HG03565 (cell line): ENCODE data around the gene PAPOLA.

Experiments used
- ATAC-seq: cut with Tn5 transposase; IDR thresholded peaks from one replicate; pipeline ENCODE4 v1.9.1; 2021; ENCODE audit warnings: mild to moderate bottlenecking, moderate library complexity; ENCODE audit not compliant: unreplicated experiment

Gene PAPOLA

DNA sequence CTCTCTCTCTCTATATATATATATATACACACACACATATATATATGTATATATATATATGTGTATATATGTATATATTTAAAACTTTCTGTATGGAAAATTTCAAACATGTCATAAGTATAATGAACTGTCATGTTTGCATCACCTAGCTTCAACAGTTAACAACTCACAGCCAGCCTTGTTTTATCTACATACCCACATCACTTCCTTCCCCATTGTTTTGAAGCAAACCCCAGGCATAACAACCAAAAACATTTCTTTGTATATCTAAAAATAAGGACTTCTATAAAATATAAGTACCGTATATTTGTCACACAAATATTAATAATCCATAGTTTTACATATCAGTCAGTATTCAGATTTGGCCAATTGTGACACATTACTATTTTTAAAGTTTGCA, 57.4 kb downstream of the PAPOLA start:
- no peak for ATAC-seq

DNA sequence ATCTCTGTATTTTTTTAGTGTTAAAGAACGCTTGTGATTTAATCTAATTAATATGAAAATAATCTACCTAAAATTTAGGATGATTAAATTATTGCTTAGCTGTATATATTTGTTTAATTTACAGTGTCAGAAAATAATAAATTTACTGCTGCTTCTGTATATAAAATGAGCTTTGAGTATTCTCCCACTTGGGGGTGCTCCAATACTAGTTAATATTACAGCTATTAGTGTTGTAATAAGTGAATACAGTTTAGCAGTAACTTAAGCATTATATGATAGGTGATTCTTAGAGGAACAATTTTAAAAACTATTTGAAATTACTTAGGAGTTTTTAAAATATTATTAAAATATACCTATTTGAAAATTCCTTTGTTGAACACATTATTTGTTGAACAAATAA, 62.2 kb downstream of the PAPOLA start:
- no peak for ATAC-seq

GRCh38 chr14:96565811-96566210, 63.6 kb downstream of the PAPOLA start:
- ATAC-seq, result no peak

- ATAC-seq, result peak; percentile 46
Measured at GRCh38 chr14:96567289-96567899, 65.2 kb downstream of the PAPOLA start.

- ATAC-seq, result no peak
Measured at GRCh38 chr14:96568621-96569020, 66.4 kb downstream of the PAPOLA start.

DNA sequence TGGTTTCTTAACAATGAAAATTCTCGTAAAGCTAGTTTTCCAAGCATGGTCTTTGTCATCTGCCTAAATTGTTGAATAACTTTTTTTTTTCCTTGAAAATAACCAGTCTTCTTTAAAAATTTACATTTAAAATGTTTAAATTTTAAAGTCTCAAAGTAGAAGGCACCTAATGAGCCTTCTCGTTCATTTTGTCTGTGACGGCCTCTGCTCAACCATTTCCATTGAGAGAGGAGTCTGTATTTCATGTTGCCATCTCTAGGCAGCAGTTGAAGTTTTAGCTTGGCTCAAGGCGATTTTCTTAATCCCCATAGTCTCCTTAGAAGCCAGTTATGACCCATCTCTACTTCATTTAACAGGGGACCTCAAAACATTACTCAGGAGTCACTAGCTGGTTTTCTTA, 69.1 kb downstream of the PAPOLA start:
- no peak for ATAC-seq

DNA sequence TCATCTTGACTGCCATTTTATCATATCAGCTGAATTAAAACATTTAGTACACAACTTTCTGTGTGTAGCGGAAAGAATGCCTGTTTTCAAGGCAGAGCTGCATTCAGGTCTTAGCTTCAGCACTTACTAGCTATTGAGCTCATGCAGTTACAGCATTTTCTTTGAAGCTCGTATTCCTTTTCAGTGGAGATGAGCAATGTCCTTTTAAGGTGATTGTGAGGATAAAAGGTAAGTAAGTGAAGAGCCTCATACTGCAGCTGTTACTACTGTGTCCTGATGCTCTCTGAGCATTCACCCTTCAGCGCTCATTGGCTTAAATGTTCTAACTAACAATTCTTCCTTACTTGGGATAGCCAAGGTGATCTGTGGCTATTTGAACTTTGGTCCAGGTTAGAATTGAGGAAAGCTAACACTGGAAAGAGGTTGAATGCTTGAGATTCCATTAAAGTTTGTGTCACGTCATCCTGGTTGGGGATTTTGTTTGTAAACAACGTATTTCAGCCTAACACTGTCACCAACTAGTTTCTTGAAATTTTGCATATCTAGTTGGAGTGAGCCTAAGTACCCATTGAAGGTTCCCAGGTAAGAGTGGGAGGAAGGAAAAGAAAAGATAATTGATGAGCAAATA, 71.4 kb downstream of the PAPOLA start:
- no peak for ATAC-seq

- no peak for ATAC-seq
Measured at GRCh38 chr14:96574171-96574632, 72.0 kb downstream of the PAPOLA start.

DNA sequence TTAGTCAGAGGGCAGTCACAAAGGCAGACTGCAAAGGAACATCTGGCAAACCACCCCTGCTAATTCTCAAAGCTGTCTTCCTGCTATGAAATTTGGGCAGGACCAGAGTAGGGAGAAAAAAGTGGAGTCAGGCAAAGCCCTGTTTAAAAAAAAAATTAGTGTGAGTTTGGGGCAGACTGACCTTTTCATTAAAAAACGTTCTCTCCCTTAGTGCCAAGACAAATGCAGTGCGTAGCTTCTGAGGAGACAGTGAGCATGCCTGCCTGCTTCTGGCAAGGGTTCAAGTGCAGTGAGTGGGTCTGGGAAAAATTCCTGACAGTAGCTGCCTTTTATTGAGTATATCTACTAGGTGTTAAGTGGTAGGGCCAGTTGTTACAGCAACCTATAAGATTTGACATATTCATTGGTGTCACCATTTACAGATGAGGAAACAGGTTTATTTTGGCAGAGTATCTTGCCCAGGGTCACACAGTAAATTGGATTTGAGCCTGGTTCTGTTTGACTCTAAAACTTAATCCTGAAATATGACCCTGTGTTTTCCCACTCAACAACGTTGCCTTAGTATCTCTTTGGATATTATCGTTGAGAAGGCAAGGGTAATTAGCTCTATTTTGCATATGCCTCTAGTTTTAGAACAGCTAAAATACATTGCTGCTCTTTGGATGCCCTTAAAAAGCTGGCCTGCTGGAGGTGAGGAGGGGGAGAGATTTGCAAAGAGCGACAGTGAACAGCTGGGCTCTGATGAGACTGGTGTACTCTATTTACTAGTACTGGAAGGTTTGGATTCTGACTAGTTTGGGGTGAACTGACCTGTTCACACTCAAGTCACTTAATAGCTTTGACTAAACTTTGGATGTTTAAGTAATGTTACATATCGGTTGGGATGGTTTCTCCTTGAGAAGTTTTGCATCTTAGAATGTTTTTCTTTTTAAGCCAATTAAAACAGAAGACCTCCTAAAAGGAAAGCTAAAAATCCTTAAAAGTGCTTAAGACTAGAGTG, 72.8 kb downstream of the PAPOLA start:
- no peak for ATAC-seq

DNA sequence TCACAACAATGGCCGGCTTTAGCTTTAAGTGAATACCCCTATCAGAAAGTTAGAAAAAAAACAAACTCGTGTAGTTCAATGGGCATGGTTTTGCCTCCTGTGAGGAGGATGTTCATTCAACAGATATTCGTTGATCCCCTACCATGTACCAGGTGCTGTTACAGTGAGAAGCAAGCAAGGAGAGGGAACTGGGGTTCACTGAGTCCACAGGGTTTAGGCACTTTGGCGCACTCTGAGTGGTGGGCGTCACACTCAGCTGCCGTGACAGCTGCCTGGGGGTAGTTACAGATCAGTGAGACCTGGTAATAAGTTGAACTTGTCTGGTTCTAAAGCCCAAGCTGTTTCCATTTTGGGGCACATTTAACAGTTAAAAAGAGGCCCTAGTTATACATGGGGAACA, 74.2 kb downstream of the PAPOLA start:
- ATAC-seq, result no peak

DNA sequence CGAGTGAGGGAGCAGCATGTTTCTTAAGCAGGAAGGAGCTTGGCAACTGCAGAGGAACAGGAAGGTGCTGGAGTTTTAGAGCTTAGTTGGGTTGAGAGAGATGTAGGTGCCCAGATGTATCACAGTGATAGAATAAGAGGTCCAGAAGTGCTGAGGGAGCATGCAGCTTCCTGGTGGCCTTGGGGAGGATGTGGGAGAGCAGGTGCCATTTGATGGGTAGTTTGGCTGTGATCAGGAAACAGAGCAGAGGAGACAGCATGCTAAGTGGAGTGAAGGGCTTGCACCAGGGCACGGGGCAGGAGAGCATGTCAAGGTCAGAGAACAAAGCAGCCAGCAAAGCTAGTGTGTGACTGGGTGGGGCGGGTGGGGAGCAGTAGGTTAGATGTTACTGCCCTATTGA, 74.8 kb downstream of the PAPOLA start:
- ATAC-seq, result no peak

DNA sequence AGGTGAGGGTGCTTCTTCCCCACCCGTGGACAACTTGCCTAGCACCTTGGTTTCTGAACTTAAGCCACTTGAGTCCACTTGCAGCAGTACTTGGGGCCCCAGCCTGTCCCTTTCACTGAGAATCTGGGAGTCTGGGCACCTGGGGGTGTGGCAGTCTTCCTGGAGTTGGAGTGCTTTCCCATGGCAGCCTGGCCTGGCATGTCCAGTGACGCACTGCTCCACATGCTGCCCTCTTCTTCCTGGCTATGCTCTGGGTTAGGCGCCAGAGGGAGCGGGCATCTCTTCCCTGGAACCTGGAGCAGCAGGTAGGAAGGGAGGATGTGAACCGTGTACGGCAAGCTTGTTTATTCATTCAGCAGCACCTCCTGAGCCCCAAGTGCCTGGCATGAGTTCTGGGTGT, 76.4 kb downstream of the PAPOLA start:
- no peak for ATAC-seq

DNA sequence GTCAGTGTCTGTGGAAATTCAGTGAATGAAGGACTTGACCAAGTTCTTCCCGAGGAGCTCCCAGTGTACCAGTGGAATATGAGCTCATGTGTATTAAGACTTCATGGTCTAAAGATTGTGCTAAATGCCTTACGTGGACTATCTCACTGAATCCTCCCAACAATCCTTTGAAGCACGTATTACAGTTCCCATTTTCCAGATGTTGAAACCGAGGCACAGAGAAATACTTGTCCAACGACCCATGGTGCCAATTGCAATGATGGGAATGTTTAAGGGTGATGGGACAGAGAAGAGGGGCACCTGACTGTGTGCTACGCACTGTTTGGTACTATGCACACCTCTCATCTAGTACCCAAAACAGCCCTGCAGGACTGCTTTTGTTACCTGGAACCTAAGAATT, 77.2 kb downstream of the PAPOLA start:
- no peak for ATAC-seq

DNA sequence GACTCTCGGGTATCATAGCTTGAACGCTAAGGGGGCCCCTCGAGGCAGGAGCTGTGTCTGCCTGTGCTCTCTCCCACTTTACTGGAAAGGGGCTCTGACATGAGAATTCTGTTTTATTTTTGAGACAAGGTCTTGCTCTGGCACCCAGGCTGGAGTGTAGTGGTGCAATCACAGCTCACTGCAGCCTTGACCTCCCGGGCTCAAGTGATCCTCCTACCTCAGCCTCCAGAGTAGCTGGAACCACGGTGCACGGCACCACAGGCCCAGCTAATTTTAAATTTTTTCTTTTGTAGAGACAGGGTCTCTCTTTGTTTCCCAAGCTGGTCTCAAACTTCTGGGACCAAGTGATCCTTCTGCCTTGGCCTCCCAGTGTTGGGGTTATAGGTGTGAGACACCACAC, 77.7 kb downstream of the PAPOLA start:
- ATAC-seq, result no peak

DNA sequence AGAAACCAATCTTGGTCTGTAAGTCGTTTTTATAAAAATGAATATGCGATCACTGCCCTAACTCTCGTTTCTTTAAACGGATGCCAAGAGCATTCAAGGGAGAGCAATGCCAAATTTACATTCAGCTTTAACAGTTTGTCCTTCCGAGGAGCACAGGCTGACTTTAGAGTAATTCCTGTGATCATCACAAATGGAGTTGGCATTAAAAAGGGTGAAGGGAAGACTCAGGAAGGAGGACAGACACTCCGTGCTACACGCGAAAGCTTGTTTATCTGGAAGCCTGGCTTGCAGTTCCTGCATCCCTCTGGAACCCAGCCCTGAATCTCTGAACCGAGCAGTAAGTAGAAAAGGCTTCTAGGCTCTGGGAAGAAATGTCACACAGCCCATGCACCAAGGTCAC, 78.4 kb downstream of the PAPOLA start:
- no peak for ATAC-seq

DNA sequence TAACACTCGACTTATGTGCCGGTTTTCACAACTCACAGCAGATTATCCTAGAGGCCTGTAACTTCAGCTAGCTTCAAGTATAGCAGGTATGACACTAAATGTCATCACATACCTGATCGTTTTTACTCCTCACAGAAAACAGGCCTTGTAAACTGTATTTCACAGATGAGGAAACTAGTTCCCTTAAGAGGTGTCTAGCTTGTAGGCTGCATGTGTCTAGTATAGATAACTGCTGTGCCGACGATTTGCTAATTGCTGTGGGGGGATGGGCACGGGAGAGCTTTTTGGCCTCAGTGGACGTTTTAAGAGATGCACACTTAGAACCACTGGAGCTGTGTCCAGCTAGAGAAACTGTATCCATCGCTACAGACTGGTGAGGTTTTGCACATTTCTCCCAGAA, 78.8 kb downstream of the PAPOLA start:
- no peak for ATAC-seq

DNA sequence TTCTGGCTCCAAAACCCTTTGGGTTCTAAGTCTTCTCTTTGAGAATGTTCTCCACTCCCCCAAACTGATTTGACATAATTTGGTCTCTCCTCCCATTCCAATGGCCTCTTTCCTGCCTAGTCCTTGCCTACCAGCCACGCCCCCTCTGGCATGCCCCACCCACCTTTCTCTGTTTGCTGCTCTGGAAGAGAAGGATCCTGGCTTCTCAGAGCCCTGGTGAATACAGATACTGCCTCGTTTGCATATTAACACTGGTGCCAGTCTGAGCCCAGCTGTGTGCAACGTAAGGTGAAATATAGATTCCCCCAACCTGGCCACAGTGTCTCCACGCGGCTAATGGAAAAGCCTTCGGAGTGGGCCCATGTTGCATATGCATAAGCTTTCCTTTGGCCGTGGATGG, 79.7 kb downstream of the PAPOLA start:
- ATAC-seq, result no peak

- ATAC-seq, result no peak
Measured at GRCh38 chr14:96582411-96582961, 80.3 kb downstream of the PAPOLA start.

GRCh38 chr14:96582995-96583394, 80.8 kb downstream of the PAPOLA start:
- no peak for ATAC-seq

DNA sequence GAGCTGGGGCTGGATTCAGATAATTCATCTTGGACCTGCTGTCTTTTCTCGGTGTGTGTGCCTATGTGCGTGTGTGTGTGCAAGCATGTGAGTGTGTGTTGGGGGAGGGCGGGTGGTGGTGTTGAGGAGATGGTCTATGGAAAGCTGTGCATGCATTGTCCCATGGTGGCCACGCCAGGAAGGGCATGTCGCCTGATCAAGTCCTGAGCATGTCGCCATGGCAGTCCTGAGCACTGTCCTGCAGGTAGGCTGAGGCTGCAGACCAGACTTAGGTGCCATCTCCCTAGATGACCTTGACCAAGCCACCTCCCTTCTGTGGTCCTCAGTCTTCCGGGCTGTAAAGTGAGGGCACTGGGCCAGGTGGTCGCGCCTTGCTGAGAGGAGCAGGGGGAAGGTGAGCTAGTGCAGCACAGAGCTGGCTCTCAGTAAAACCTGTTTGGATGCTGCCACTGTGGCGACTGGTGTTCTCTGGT, 81.4 kb downstream of the PAPOLA start:
- no peak for ATAC-seq

- peak; percentile 67 for ATAC-seq
Measured at GRCh38 chr14:96584199-96584906, 82.2 kb downstream of the PAPOLA start.
